LNCaP clone FGC (cell line): ENCODE data around the gene ZNF584.
"Not testable (repeated sequence)": the region's sequence is repeated elsewhere in the genome, so short reads cannot be mapped to it uniquely, and the experiment has no call there.

Experiments used
- DNase-seq: peaks from one replicate; pipeline ENCODE4 v3.0.0-alpha.2; 2011; ENCODE audit warnings: low read depth
- H3K4me3 ChIP-seq: 2 replicates; pipeline ENCODE4 v1.5.1; 2011; ENCODE audit warnings: mild to moderate bottlenecking, low read depth, low read length, control low read depth
- CTCF ChIP-seq: IDR thresholded peaks from 2 replicates; pipeline ENCODE4 v1.5.1; 2012; ENCODE audit warnings: mild to moderate bottlenecking; ENCODE audit not compliant: control insufficient read depth, insufficient read depth; ENCODE audit errors: extremely low read depth

ZNF584 gene

DNA sequence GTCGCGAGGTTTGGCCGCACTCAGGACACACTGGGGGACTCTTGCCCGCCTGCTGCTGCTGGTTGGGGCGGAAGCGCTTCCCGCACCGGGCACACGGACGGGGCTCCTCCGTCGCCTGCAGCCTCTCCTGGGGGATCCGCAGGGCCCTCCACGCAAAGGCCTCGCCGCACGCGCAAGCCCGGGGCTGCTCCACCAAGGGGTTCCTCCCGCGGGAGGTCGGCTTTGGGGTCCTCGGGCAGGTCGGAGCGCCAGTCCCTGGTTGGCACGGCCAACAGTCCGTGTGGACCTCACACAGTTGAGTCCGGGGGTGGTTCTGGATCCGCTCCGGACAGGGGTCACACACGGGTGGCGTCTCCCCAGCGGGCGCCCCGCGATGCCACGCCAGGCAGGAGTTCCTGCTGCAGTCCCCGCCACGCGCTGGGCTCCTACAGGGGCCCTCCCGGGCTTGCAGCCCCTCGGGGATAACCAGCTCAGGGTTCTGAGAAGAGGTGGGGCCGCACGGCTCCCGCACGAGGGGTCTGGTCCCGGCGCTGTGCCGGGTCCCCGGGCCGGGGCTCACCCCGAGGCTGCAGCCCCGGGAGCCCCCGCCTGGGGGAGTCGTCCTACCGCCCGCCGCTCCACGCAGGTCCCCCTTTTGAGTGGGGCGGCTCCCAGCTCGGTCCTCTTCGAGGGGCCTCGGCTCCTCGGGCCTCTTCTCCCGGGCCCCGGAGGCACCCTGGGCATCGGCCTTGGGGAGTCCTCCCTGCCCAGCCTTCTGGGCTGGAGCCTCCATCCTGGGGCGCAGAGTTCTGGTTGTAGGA, 39.7 kb upstream of the ZNF584 start:
- TF ChIP-seq CTCF, result no peak
- no peak overlapping the region for H3K4me3 ChIP-seq
- no peak for DNase-seq

GRCh38 chr19:58372311-58373133, 35.9 kb upstream of the ZNF584 start:
- no peak for DNase-seq
- TF ChIP-seq CTCF, result peak; percentile 22; the same call in 1 of the 2 replicates
- no peak overlapping the region for H3K4me3 ChIP-seq

- DNase-seq, result no peak
- no peak overlapping the region for H3K4me3 ChIP-seq
- TF ChIP-seq CTCF, result no peak
Observed at GRCh38 chr19:58374200-58374599, 34.2 kb upstream of the ZNF584 start.

DNA sequence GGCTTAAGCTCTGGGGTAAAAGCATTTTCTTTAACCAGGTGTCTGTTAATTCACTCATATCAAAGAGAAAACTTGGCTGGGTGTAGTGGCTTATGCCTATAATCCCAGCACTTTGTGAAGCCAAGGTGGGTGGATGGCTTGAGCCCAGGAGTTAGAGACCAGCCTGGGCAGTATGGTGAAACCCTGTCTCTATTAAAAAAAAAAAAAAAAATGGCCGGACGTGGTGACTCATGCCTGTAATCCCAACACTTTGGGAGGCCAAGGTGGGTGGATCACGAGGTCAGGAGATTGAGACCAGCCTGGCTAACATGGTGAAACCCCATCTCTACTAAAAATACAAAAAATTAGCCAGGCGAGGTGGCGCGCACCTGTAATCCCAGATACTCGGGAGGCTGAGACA, 31.7 kb upstream of the ZNF584 start:
- H3K4me3 ChIP-seq, DNase-seq: not testable (repeated sequence)

GRCh38 chr19:58379246-58379645, 29.2 kb upstream of the ZNF584 start:
- H3K4me3 ChIP-seq, result peak overlapping the region; percentile 74
- no peak for TF ChIP-seq CTCF
- DNase-seq, result no peak

GRCh38 chr19:58380037-58380661, 28.3 kb upstream of the ZNF584 start:
- H3K4me3 ChIP-seq, result peak overlapping the region; percentile 74
- no peak for TF ChIP-seq CTCF
- no peak for DNase-seq

DNA sequence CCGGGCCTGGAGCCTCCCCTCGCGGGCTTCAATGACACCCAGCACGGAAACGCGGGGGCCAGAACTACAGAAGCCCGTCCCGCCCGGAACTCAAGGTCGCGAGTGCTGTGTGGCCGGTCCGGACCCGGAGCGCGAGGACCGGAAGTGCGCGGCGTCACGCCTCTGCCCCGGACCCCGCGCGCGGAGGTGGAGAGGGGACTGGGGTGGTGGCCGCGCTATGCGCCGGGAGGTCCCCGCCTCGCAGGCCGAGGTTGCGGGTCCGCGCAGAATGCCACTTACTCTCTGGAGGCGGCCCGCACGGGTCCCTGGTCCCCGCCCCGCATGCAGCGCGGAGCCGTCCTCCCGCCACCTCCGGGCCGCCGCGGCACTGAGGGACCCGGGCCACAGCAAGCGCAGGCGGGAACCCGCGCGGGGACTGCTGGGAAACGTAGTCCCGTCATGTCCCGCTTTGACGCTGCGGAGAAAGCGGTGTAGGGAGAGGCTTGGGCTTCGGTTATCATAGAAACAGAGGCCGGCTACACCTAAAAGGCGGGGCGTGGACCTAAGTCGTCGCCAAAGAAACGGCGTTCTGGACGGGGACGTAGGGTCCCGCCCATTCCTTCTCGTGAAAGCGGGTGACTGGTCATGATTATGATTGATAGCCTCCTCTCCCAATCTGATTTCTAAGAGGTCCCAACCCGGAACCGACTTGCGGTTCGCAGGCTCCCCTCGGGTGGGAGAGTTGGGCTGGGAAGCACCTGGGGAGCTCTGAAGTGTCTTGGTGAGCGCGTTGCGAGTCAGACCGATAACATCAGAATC, 27.6 kb upstream of the ZNF584 start, which contains the start of gene ZNF837:
ZNF837 (minus strand) TSS at position 369 of the 798 bp plus-strand sequence. CDS start 11,698 bp downstream, outside the sequence.
- peak; percentile 100 for DNase-seq
- TF ChIP-seq CTCF, result no peak
- H3K4me3 ChIP-seq, result peak within 1 kb of the TSS; percentile 74
